Mesenchymal stem cell (in vitro differentiated cells and primary cell): ENCODE data around the gene ITPA.

Experiments
- DNase-seq: peaks from one replicate; pipeline ENCODE4 v3.0.0-alpha.2; 2013
- H2AFZ ChIP-seq: one replicate; pipeline ENCODE4 v1.6.1; 2013; ENCODE audit warnings: low read depth, mild to moderate bottlenecking, control low read depth, inconsistent platforms, low read length, moderate library complexity
- H2AK5ac ChIP-seq: 2 replicates; pipeline ENCODE4 v1.6.1; 2013; ENCODE audit warnings: low read length, moderate library complexity, mild to moderate bottlenecking, inconsistent platforms; ENCODE audit not compliant: severe bottlenecking
- H2BK120ac ChIP-seq: one replicate; pipeline ENCODE4 v1.6.1; 2013; ENCODE audit warnings: low read depth, mild to moderate bottlenecking, inconsistent platforms, low read length, moderate library complexity
- H2BK12ac ChIP-seq, 2 experiments: one replicate each; pipeline ENCODE4 v1.6.1; 2013; ENCODE audit warnings: inconsistent platforms in 2 of 2, low read length in 2 of 2, mild to moderate bottlenecking in 2 of 2, moderate library complexity in 2 of 2, control low read depth in 1 of 2
- H2BK15ac ChIP-seq: one replicate; pipeline ENCODE4 v1.6.1; 2013; ENCODE audit warnings: mild to moderate bottlenecking, low read depth, inconsistent platforms; ENCODE audit not compliant: poor library complexity, severe bottlenecking
- H2BK5ac ChIP-seq: 2 replicates; pipeline ENCODE4 v1.6.1; 2013; ENCODE audit warnings: low read depth, mild to moderate bottlenecking, low read length, control low read depth, inconsistent platforms; ENCODE audit not compliant: poor library complexity, severe bottlenecking
- H3K14ac ChIP-seq, 2 experiments: one replicate each; pipeline ENCODE4 v1.6.1; 2013; ENCODE audit warnings: inconsistent platforms in 2 of 2, low read length in 2 of 2, control low read depth in 1 of 2, mild to moderate bottlenecking in 1 of 2, moderate library complexity in 1 of 2
- H3K18ac ChIP-seq, 2 experiments: one replicate each; pipeline ENCODE4 v1.6.1; 2013; ENCODE audit warnings: inconsistent platforms in 2 of 2, low read length in 2 of 2, control low read depth in 1 of 2, low read depth in 1 of 2, mild to moderate bottlenecking in 1 of 2
- H3K23ac ChIP-seq, 2 experiments: one replicate each; pipeline ENCODE4 v1.6.1; 2013; ENCODE audit warnings: inconsistent platforms in 2 of 2, low read length in 2 of 2, mild to moderate bottlenecking in 2 of 2, moderate library complexity in 2 of 2, control low read depth in 1 of 2
- H3K27ac ChIP-seq: 2 replicates; pipeline ENCODE4 v1.5.1; 2013; ENCODE audit warnings: mild to moderate bottlenecking, moderate library complexity, low read length, control low read depth, inconsistent platforms; ENCODE audit not compliant: poor library complexity, severe bottlenecking
- H3K27me3 ChIP-seq, 2 experiments: 2 replicates each; pipeline versions ENCODE4 v1.6.1 to v1.7.0; 2013; ENCODE audit warnings: low read length in 2 of 2, mild to moderate bottlenecking in 2 of 2, moderate library complexity in 2 of 2, control low read depth in 1 of 2, inconsistent platforms in 1 of 2; ENCODE audit not compliant: control insufficient read depth in 1 of 2, insufficient read depth in 1 of 2
- H3K36me3 ChIP-seq, 2 experiments: 2 replicates each; pipeline versions ENCODE4 v1.6.1 to v1.7.0; 2013; ENCODE audit warnings: low read length in 2 of 2, control low read depth in 1 of 2, inconsistent platforms in 1 of 2, low read depth in 1 of 2, mild to moderate bottlenecking in 1 of 2; ENCODE audit not compliant: insufficient read depth in 2 of 2, control insufficient read depth in 1 of 2
- H3K4ac ChIP-seq, 2 experiments: one replicate each; pipeline ENCODE4 v1.6.1; 2013; ENCODE audit warnings: inconsistent platforms in 2 of 2, low read length in 2 of 2, mild to moderate bottlenecking in 2 of 2, moderate library complexity in 2 of 2, control low read depth in 1 of 2, low read depth in 1 of 2
- H3K4me1 ChIP-seq: 2 replicates; pipeline ENCODE4 v1.6.1; 2013; ENCODE audit warnings: low read depth, low read length, control low read depth; ENCODE audit not compliant: control insufficient read depth, insufficient read depth
- H3K4me2 ChIP-seq: 2 replicates; pipeline ENCODE4 v1.6.1; 2013; ENCODE audit warnings: low read length, mild to moderate bottlenecking, inconsistent platforms; ENCODE audit not compliant: poor library complexity, severe bottlenecking
- H3K4me3 ChIP-seq, 2 experiments: 2 replicates each; pipeline versions ENCODE4 v1.5.1 to v1.7.0; 2013; ENCODE audit warnings: low read length in 2 of 2, mild to moderate bottlenecking in 2 of 2, control low read depth in 1 of 2, low read depth in 1 of 2; ENCODE audit not compliant: insufficient read depth in 1 of 2
- H3K79me1 ChIP-seq: replicated peaks from 2 replicates; pipeline ENCODE4 v1.6.1; 2013; ENCODE audit warnings: mild to moderate bottlenecking, control low read depth, low read length, inconsistent platforms; ENCODE audit not compliant: poor library complexity, severe bottlenecking
- H3K9ac ChIP-seq: 2 replicates; pipeline ENCODE4 v1.7.0; 2013; ENCODE audit warnings: mild to moderate bottlenecking, low read length, moderate library complexity
- H3K9me3 ChIP-seq: 2 replicates; pipeline ENCODE4 v1.7.0; 2013; ENCODE audit warnings: mild to moderate bottlenecking, low read length; ENCODE audit not compliant: control insufficient read depth
- H4K8ac ChIP-seq: one replicate; pipeline ENCODE4 v1.6.1; 2013; ENCODE audit warnings: inconsistent platforms, mild to moderate bottlenecking, low read length, moderate library complexity
- H4K91ac ChIP-seq: one replicate; pipeline ENCODE4 v1.6.1; 2013; ENCODE audit warnings: mild to moderate bottlenecking, low read length, inconsistent platforms
- WGBS: methylation state at CpG from one replicate; pipeline ENCODE4 v1.1.7; 2013; ENCODE audit warnings: mixed read lengths; 5-methylcytosine and 5-hydroxymethylcytosine counted together

The ITPA gene

GRCh38 chr20:3238616-3239025 is 29.3 kb downstream of the ITPA start:
- Histone ChIP-seq H4K91ac (no peak overlapping the region), H3K9me3 (no peaks in the 10 kb centered on the region), H3K4me2 (peak overlapping the region; percentile 94), H4K8ac (peak overlapping the region; percentile 20), H3K27ac (no peak overlapping the region), H3K4me1 (peaks cover 26% of the 10 kb centered on the region), H2BK120ac (no peak overlapping the region), H3K4me3 (peak overlapping the region; percentile 81), H3K18ac (peak overlapping the region; percentile 17 to 77), H3K79me1 (no peaks in the 10 kb centered on the region), H3K27me3 (peaks cover 29 to 75% of the 10 kb centered on the region in 2 experiments), H3K9ac (peak overlapping the region; percentile 83), H2BK15ac (no peak overlapping the region), H3K36me3 (peaks cover 0 to 6% of the 10 kb centered on the region in 2 experiments), H2BK12ac (no peak overlapping the region), H2AK5ac (no peak overlapping the region), H3K4ac (no peak overlapping the region), H3K14ac (no peak overlapping the region), H3K23ac (no peak overlapping the region), H2AFZ (peak overlapping the region; percentile 72), H2BK5ac (no peak overlapping the region)
- under 1% methylated on average over 46 of the region's 48 CpGs for WGBS
- DNase-seq = peak; percentile 38

- Histone ChIP-seq H3K4me3 (peak within 1 kb of the TSS; percentile 81), H4K8ac (peak within 1 kb of the TSS; percentile 46), H3K18ac (peak within 1 kb of the TSS; percentile 28 to 77), H2AK5ac (no peak within 1 kb of the TSS), H3K23ac (no peak within 1 kb of the TSS), H4K91ac (peak within 1 kb of the TSS; percentile 55), H3K4ac (no peak within 1 kb of the TSS), H2AFZ (peak within 1 kb of the TSS; percentile 72), H3K9ac (peak within 1 kb of the TSS; percentile 83), H3K14ac (no peak within 1 kb of the TSS), H3K79me1 (no peaks in the 10 kb centered on the region), H2BK120ac (no peak within 1 kb of the TSS), H3K36me3 (no peaks in the 10 kb centered on the region), H3K4me1 (peaks cover 26% of the 10 kb centered on the region), H3K27ac (no peak within 1 kb of the TSS), H3K27me3 (peaks cover 29 to 81% of the 10 kb centered on the region in 2 experiments), H2BK12ac (peak within 1 kb of the TSS in 1 of 2 experiments; percentile 1), H2BK5ac (no peak within 1 kb of the TSS), H3K4me2 (peak within 1 kb of the TSS; percentile 94), H3K9me3 (no peaks in the 10 kb centered on the region), H2BK15ac (peak within 1 kb of the TSS; percentile 19)
- DNase-seq = peak; percentile 64
- under 1% methylated on average over 106 of the region's 107 CpGs for WGBS
Observed at GRCh38 chr20:3239026-3239866, 29.9 kb downstream of the ITPA start, which contains the start of gene SLC4A11. TSS of gene SLC4A11 (minus strand) at chr20:3239190. CDS start at chr20:3239137, 53 bp downstream.

- Histone ChIP-seq H2AK5ac (no peak overlapping the region), H2BK12ac (peak overlapping the region in 1 of 2 experiments; percentile 1), H3K27ac (no peak overlapping the region), H3K18ac (peak overlapping the region; percentile 25 to 42), H3K4me1 (peaks cover 28% of the 10 kb centered on the region), H2BK120ac (no peak overlapping the region), H3K4me3 (peak overlapping the region; percentile 81), H4K91ac (peak overlapping the region; percentile 55), H2BK15ac (peak overlapping the region; percentile 19), H3K36me3 (no peaks in the 10 kb centered on the region), H2BK5ac (no peak overlapping the region), H3K9ac (peak overlapping the region; percentile 83), H3K14ac (no peak overlapping the region), H3K4me2 (peak overlapping the region; percentile 94), H4K8ac (peak overlapping the region; percentile 46), H3K23ac (no peak overlapping the region), H3K9me3 (no peaks in the 10 kb centered on the region), H3K27me3 (peaks cover 29 to 82% of the 10 kb centered on the region in 2 experiments), H3K79me1 (no peaks in the 10 kb centered on the region), H3K4ac (no peak overlapping the region), H2AFZ (peak overlapping the region; percentile 15)
- WGBS = 14% methylated on average over 54 of the region's 54 CpGs
- peak; percentile 44 for DNase-seq
Observed at GRCh38 chr20:3239867-3240775, 30.8 kb downstream of the ITPA start.
